A673 (cell line): ENCODE measurements around the gene CDH4. TPM values are rescaled to one million over a fixed set of nuclear protein-coding genes. Genes with fewer than 3 reads are reported as not detected.

Experiments
- BruUV-seq: library from RNA; stranded (reverse); fragments of 400-500 nt; replicated peaks from 2 replicates; lab custom pipeline; 2021; lab: Mats Ljungman, UMichigan
- CTCF ChIA-PET: fragments of 300-600 bp; sonication (Branson Sonifier 250); formaldehyde crosslinking; loops from one replicate; lab custom pipeline; 2022; ENCODE audit warnings: antibody characterized with exemption; lab: Charles Lee
- POLR2A ChIA-PET: fragments of 300-600 bp; sonication (Branson Sonifier 250); formaldehyde crosslinking; loops from one replicate; lab custom pipeline; 2022; ENCODE audit warnings: antibody characterized with exemption; ENCODE audit not compliant: low non-redundant PET; lab: Charles Lee
- DNase-seq: peaks from one replicate; pipeline ENCODE4 v3.0.0-alpha.2; 2015; ENCODE audit warnings: low spot score
- H3K27ac ChIP-seq: fragments of 200-600 bp; sonication (generic); 2 replicates; pipeline ENCODE4 v1.5.1; 2016; ENCODE audit warnings: mixed run types, low read depth, mild to moderate bottlenecking, mixed read lengths, antibody characterized with exemption, low read length; ENCODE audit not compliant: poor library complexity, severe bottlenecking
- H3K27me3 ChIP-seq: fragments of 200-600 bp; sonication (generic); replicated peaks from 2 replicates; pipeline ENCODE4 v1.6.1; 2017; ENCODE audit warnings: mixed run types, low read depth, mild to moderate bottlenecking, mixed read lengths, antibody characterized with exemption, low read length; ENCODE audit not compliant: insufficient read depth, poor library complexity
- H3K36me3 ChIP-seq: fragments of 200-600 bp; sonication (generic); 2 replicates; pipeline ENCODE4 v1.6.1; 2016; ENCODE audit warnings: mixed run types, mild to moderate bottlenecking, mixed read lengths, antibody characterized with exemption, low read length; ENCODE audit not compliant: insufficient read depth, poor library complexity, severe bottlenecking
- H3K4me1 ChIP-seq: fragments of 200-600 bp; sonication (generic); 2 replicates; pipeline ENCODE4 v1.6.1; 2017; ENCODE audit warnings: mixed run types, mild to moderate bottlenecking, mixed read lengths, antibody characterized with exemption, low read length; ENCODE audit not compliant: insufficient read depth, poor library complexity, severe bottlenecking
- H3K4me3 ChIP-seq: fragments of 200-600 bp; sonication (generic); 2 replicates; pipeline ENCODE4 v1.5.1; 2016; ENCODE audit warnings: low read depth, mixed run types, mild to moderate bottlenecking, mixed read lengths, low read length; ENCODE audit not compliant: poor library complexity, severe bottlenecking
- H3K9me3 ChIP-seq: fragments of 200-600 bp; sonication (generic); 2 replicates; pipeline ENCODE4 v1.6.1; 2016; ENCODE audit warnings: mixed run types, low read depth, mild to moderate bottlenecking, mixed read lengths, antibody characterized with exemption, low read length; ENCODE audit not compliant: poor library complexity, severe bottlenecking
- CTCF ChIP-seq: fragments of 300-800, 200-600 bp; sonication (generic); conservative IDR thresholded peaks from 2 replicates; pipeline ENCODE4 v1.5.1; 2017; ENCODE audit warnings: low read depth, mild to moderate bottlenecking, antibody characterized with exemption, low read length, moderate library complexity, mixed read lengths
- EZH2 ChIP-seq: fragments of 200-600 bp; sonication (generic); IDR thresholded peaks from 2 replicates; pipeline ENCODE4 v1.6.1; 2017; ENCODE audit warnings: borderline replicate concordance, low read depth, mild to moderate bottlenecking, mixed read lengths, antibody characterized with exemption, low read length; ENCODE audit not compliant: poor library complexity, severe bottlenecking
- intact Hi-C: fragments of 100-400 bp; cut with micrococcal nuclease; formaldehyde crosslinking; loops from one replicate; pipeline ENCODE4 v1.10.0; 2022; ENCODE audit not compliant: unreplicated experiment
- total RNA-seq: library from RNA; stranded (reverse); gene quantifications from 2 replicates; pipeline ENCODE4 v1.2.3, GENCODE V29; 2021

CDH4 gene
- total RNA-seq, 1 experiment from 2014 or later = 8.3 TPM

- Histone ChIP-seq H3K36me3 (no peaks in the 10 kb centered on the region), H3K27ac (no peak overlapping the region), H3K27me3 (peaks cover 21% of the 10 kb centered on the region), H3K4me3 (no peak overlapping the region), H3K4me1 (peaks cover 7% of the 10 kb centered on the region), H3K9me3 (no peaks in the 10 kb centered on the region)
- ChIA-PET POLR2A (no interaction called here), CTCF (no interaction called here)
- TF ChIP-seq EZH2 = no peak
- TF ChIP-seq CTCF = no peak
- BruUV-seq = no TSS peak
- no peak for DNase-seq
- intact Hi-C loops = no loop called here
These were observed 119.6 kb downstream of the CDH4 start for GRCh38 chr20:61371501-61372136.

- DNase-seq = no peak
- CTCF ChIA-PET = no interaction called here
- H3K9me3 ChIP-seq = no peaks in the 10 kb centered on the region
- no peaks in the 10 kb centered on the region for H3K36me3 ChIP-seq
- no peak overlapping the region for H3K4me3 ChIP-seq
- H3K27me3 ChIP-seq = peaks cover 13% of the 10 kb centered on the region
- no peak overlapping the region for H3K27ac ChIP-seq
- no peak for TF ChIP-seq CTCF
- no peak for TF ChIP-seq EZH2
- POLR2A ChIA-PET = no interaction called here
- peaks cover 7% of the 10 kb centered on the region for H3K4me1 ChIP-seq
- intact Hi-C loops = no loop called here
- no TSS peak for BruUV-seq
These were observed 120.3 kb downstream of the CDH4 start for GRCh38 chr20:61372137-61373054.

GRCh38 chr20:61373055-61373399 is 121.0 kb downstream of the CDH4 start:
- no peaks in the 10 kb centered on the region for H3K9me3 ChIP-seq
- H3K4me1 ChIP-seq = peaks cover 7% of the 10 kb centered on the region
- TF ChIP-seq CTCF (no peak), EZH2 (no peak)
- DNase-seq = no peak
- BruUV-seq = no TSS peak
- CTCF ChIA-PET = no interaction called here
- POLR2A ChIA-PET = no interaction called here
- intact Hi-C loops = no loop called here
- peaks cover 10% of the 10 kb centered on the region for H3K27me3 ChIP-seq
- no peak overlapping the region for H3K27ac ChIP-seq
- H3K4me3 ChIP-seq = no peak overlapping the region
- no peaks in the 10 kb centered on the region for H3K36me3 ChIP-seq
